GM23338 (cell line): ENCODE data around the gene ADGRE3. TPM values are rescaled to one million over a fixed set of nuclear protein-coding genes. Genes with fewer than 3 reads are reported as not detected.
A peak's percentile ranks its signal among the peaks of the same experiment; 100 is the strongest.

ENCODE experiments used
- ATAC-seq: fragments of 200-7000 bp; cut with Tn5 transposase; 3 replicates; pipeline ENCODE4 v1.9.1; 2020
- DNase-seq: peaks from one replicate; pipeline ENCODE4 v3.0.0-alpha.2; 2015; ENCODE audit warnings: low spot score
- H2AFZ ChIP-seq: fragments of 200-600 bp; sonication (generic); 2 replicates; pipeline ENCODE4 v1.8.0; 2016; ENCODE audit warnings: antibody characterized with exemption, mild to moderate bottlenecking, moderate library complexity
- H3F3A ChIP-seq: fragments of 200-600 bp; sonication (generic); replicated peaks from 2 replicates; pipeline ENCODE4 v1.8.0; 2017; ENCODE audit warnings: antibody characterized with exemption, mixed run types, low read depth
- H3K27ac ChIP-seq: fragments of 200-600 bp; sonication (generic); 2 replicates; pipeline ENCODE4 v1.6.1; 2016; ENCODE audit warnings: low read depth
- H3K27me3 ChIP-seq: fragments of 200-600 bp; sonication (generic); 2 replicates; pipeline ENCODE4 v1.8.0; 2016; ENCODE audit warnings: mild to moderate bottlenecking, mixed run types, moderate library complexity; ENCODE audit not compliant: insufficient read depth
- H3K36me3 ChIP-seq: fragments of 200-600 bp; sonication (generic); 2 replicates; pipeline ENCODE4 v1.8.0; 2016; ENCODE audit warnings: mild to moderate bottlenecking; ENCODE audit not compliant: insufficient read depth
- H3K4me1 ChIP-seq: fragments of 200-600 bp; sonication (generic); 2 replicates; pipeline ENCODE4 v1.8.0; 2016; ENCODE audit warnings: mild to moderate bottlenecking, moderate library complexity; ENCODE audit not compliant: insufficient read depth
- H3K4me2 ChIP-seq: fragments of 200-600 bp; sonication (generic); 2 replicates; pipeline ENCODE4 v1.7.1; 2017; ENCODE audit warnings: mixed run types
- H3K4me3 ChIP-seq: fragments of 200-600 bp; sonication (generic); 2 replicates; pipeline ENCODE4 v1.6.1; 2016; ENCODE audit warnings: mixed run types
- H3K79me2 ChIP-seq: fragments of 200-600 bp; sonication (generic); replicated peaks from 2 replicates; pipeline ENCODE4 v1.8.0; 2017; ENCODE audit warnings: mild to moderate bottlenecking; ENCODE audit not compliant: insufficient read depth
- H3K9me2 ChIP-seq: fragments of 200-600 bp; sonication (generic); 2 replicates; pipeline ENCODE4 v1.8.0; 2017; ENCODE audit not compliant: insufficient read depth
- H4K20me1 ChIP-seq: fragments of 200-600 bp; sonication (generic); replicated peaks from 2 replicates; pipeline ENCODE4 v1.8.0; 2017; ENCODE audit warnings: mild to moderate bottlenecking; ENCODE audit not compliant: insufficient read depth
- H3K27ac Mint-ChIP-seq: 2 replicates; pipeline ENCODE4 v1.8.0; 2020; ENCODE audit warnings: inconsistent platforms, mild to moderate bottlenecking, moderate library complexity, mixed read lengths
- H3K27me3 Mint-ChIP-seq: 3 replicates; pipeline ENCODE4 v1.8.0; 2022; ENCODE audit warnings: low read depth, mild to moderate bottlenecking, moderate library complexity, mixed read lengths, inconsistent platforms; ENCODE audit not compliant: insufficient read depth, poor library complexity
- H3K36me3 Mint-ChIP-seq: 3 replicates; pipeline ENCODE4 v1.8.0; 2021; ENCODE audit warnings: low read depth, mild to moderate bottlenecking, inconsistent platforms, moderate library complexity, mixed read lengths
- H3K4me1 Mint-ChIP-seq: 3 replicates; pipeline ENCODE4 v1.8.0; 2020; ENCODE audit warnings: mild to moderate bottlenecking, inconsistent platforms, mixed read lengths
- H3K4me3 Mint-ChIP-seq: 3 replicates; pipeline ENCODE4 v1.8.0; 2021; ENCODE audit warnings: moderate library complexity, mild to moderate bottlenecking, inconsistent platforms, mixed read lengths
- H3K9me3 Mint-ChIP-seq: 3 replicates; pipeline ENCODE4 v1.8.0; 2020; ENCODE audit warnings: moderate library complexity, mild to moderate bottlenecking, inconsistent platforms, mixed read lengths
- CREB1 ChIP-seq: fragments of 250-450 bp; sonication (Bioruptor Pico); IDR thresholded peaks from 2 replicates; pipeline ENCODE4 v1.5.0; 2020; ENCODE audit warnings: low read depth, mild to moderate bottlenecking, moderate library complexity
- EZH2phosphoT487 ChIP-seq: fragments of 200-600 bp; sonication (generic); IDR thresholded peaks from one replicate; pipeline ENCODE4 v1.8.1; 2018; ENCODE audit warnings: antibody characterized with exemption; ENCODE audit not compliant: unreplicated experiment
- NANOG ChIP-seq: IDR thresholded peaks from 2 replicates; pipeline ENCODE4 v1.6.1; 2016; ENCODE audit warnings: antibody characterized with exemption, borderline replicate concordance
- POLR2AphosphoS5 ChIP-seq: IDR thresholded peaks from 2 replicates; pipeline ENCODE4 v1.6.1; 2016; ENCODE audit warnings: antibody characterized with exemption, low read depth
- polyA plus RNA-seq: library from polyadenylated mRNA; unstranded; fragments of >200 nt; fragmentation: Nextera tagmentation; extraction: Ambion mirVana; gene quantifications from 2 replicates; pipeline ENCODE4 v1.2.1, GENCODE V29; 2016
- total RNA-seq: library from RNA; depleted of rRNA; stranded (reverse); fragments of >200 nt; shearing (Covaris generic); gene quantifications from 2 replicates; pipeline ENCODE4 v1.2.3, GENCODE V29; 2014
- TF ChIP-seq, protein P1 (sequence below): IDR thresholded peaks from one replicate; pipeline ENCODE4 v1.6.1; 2018; ENCODE audit warnings: antibody characterized with exemption; ENCODE audit not compliant: unreplicated experiment
- TF ChIP-seq, protein P2 (sequence below): IDR thresholded peaks from 2 replicates; pipeline ENCODE4 v1.6.1; 2016; ENCODE audit warnings: antibody characterized with exemption
- TF ChIP-seq, protein P3 (sequence below): fragments of 250-450 bp; sonication (Bioruptor Pico); IDR thresholded peaks from 2 replicates; pipeline ENCODE4 v1.5.0; 2020; ENCODE audit warnings: mild to moderate bottlenecking, moderate library complexity

Gene ADGRE3
- total and polyA plus RNA-seq, 2 experiments from 2014 or later = not detected

DNA sequence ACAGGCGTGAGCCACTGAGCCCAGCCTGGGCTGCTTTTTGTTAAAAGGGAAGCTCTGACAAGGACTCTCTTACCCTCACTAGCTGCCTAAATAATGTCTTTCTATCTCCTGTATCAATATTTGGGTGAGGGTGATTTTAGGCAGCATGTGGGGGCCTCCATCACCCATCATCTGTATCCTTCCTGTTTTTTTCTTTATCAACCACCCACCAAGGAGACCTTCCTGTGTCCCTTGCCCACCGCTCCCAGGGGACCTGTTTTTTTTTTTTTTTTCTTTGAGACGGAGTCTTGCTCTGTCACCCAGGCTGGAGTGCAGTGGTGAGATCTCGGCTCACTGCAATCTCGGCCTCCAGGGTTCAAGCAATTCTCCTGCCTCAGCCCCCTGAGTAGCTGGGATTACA lies 97.4 kb downstream of the ADGRE3 start:
- no peaks in the 10 kb centered on the region for H3K36me3 Mint-ChIP-seq
- TF ChIP-seq NANOG = no peak
- TF ChIP-seq, protein P1, sequence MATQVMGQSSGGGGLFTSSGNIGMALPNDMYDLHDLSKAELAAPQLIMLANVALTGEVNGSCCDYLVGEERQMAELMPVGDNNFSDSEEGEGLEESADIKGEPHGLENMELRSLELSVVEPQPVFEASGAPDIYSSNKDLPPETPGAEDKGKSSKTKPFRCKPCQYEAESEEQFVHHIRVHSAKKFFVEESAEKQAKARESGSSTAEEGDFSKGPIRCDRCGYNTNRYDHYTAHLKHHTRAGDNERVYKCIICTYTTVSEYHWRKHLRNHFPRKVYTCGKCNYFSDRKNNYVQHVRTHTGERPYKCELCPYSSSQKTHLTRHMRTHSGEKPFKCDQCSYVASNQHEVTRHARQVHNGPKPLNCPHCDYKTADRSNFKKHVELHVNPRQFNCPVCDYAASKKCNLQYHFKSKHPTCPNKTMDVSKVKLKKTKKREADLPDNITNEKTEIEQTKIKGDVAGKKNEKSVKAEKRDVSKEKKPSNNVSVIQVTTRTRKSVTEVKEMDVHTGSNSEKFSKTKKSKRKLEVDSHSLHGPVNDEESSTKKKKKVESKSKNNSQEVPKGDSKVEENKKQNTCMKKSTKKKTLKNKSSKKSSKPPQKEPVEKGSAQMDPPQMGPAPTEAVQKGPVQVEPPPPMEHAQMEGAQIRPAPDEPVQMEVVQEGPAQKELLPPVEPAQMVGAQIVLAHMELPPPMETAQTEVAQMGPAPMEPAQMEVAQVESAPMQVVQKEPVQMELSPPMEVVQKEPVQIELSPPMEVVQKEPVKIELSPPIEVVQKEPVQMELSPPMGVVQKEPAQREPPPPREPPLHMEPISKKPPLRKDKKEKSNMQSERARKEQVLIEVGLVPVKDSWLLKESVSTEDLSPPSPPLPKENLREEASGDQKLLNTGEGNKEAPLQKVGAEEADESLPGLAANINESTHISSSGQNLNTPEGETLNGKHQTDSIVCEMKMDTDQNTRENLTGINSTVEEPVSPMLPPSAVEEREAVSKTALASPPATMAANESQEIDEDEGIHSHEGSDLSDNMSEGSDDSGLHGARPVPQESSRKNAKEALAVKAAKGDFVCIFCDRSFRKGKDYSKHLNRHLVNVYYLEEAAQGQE = no peak
- H3K4me3 Mint-ChIP-seq = no peak overlapping the region

DNA sequence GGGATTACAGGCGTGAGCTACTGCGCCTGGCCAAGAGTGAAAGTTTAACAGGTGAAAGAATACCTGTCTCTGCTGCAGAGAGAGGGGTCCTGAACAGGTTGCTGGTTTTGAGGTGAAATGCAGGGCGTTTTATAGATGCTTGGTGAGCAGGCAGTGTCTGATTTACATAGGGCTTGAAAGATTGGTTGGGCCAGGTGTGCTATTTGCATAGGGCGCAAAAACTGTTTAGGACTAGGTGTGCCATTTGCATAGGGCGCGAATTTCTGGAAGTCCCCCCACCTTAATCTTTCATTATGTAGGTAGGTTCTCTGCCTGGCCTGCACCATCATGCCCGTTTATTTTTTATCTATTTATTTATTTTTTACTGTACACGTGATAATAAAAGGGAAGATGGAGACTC lies 98.3 kb downstream of the ADGRE3 start:
- ATAC-seq = no peak
- TF ChIP-seq POLR2AphosphoS5 (no peak), EZH2phosphoT487 (no peak), NANOG (no peak), CREB1 (CRISPR knock-in tag) (no peak)
- TF ChIP-seq, protein P2, sequence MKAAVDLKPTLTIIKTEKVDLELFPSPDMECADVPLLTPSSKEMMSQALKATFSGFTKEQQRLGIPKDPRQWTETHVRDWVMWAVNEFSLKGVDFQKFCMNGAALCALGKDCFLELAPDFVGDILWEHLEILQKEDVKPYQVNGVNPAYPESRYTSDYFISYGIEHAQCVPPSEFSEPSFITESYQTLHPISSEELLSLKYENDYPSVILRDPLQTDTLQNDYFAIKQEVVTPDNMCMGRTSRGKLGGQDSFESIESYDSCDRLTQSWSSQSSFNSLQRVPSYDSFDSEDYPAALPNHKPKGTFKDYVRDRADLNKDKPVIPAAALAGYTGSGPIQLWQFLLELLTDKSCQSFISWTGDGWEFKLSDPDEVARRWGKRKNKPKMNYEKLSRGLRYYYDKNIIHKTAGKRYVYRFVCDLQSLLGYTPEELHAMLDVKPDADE = no peak
- TF ChIP-seq, protein P3, sequence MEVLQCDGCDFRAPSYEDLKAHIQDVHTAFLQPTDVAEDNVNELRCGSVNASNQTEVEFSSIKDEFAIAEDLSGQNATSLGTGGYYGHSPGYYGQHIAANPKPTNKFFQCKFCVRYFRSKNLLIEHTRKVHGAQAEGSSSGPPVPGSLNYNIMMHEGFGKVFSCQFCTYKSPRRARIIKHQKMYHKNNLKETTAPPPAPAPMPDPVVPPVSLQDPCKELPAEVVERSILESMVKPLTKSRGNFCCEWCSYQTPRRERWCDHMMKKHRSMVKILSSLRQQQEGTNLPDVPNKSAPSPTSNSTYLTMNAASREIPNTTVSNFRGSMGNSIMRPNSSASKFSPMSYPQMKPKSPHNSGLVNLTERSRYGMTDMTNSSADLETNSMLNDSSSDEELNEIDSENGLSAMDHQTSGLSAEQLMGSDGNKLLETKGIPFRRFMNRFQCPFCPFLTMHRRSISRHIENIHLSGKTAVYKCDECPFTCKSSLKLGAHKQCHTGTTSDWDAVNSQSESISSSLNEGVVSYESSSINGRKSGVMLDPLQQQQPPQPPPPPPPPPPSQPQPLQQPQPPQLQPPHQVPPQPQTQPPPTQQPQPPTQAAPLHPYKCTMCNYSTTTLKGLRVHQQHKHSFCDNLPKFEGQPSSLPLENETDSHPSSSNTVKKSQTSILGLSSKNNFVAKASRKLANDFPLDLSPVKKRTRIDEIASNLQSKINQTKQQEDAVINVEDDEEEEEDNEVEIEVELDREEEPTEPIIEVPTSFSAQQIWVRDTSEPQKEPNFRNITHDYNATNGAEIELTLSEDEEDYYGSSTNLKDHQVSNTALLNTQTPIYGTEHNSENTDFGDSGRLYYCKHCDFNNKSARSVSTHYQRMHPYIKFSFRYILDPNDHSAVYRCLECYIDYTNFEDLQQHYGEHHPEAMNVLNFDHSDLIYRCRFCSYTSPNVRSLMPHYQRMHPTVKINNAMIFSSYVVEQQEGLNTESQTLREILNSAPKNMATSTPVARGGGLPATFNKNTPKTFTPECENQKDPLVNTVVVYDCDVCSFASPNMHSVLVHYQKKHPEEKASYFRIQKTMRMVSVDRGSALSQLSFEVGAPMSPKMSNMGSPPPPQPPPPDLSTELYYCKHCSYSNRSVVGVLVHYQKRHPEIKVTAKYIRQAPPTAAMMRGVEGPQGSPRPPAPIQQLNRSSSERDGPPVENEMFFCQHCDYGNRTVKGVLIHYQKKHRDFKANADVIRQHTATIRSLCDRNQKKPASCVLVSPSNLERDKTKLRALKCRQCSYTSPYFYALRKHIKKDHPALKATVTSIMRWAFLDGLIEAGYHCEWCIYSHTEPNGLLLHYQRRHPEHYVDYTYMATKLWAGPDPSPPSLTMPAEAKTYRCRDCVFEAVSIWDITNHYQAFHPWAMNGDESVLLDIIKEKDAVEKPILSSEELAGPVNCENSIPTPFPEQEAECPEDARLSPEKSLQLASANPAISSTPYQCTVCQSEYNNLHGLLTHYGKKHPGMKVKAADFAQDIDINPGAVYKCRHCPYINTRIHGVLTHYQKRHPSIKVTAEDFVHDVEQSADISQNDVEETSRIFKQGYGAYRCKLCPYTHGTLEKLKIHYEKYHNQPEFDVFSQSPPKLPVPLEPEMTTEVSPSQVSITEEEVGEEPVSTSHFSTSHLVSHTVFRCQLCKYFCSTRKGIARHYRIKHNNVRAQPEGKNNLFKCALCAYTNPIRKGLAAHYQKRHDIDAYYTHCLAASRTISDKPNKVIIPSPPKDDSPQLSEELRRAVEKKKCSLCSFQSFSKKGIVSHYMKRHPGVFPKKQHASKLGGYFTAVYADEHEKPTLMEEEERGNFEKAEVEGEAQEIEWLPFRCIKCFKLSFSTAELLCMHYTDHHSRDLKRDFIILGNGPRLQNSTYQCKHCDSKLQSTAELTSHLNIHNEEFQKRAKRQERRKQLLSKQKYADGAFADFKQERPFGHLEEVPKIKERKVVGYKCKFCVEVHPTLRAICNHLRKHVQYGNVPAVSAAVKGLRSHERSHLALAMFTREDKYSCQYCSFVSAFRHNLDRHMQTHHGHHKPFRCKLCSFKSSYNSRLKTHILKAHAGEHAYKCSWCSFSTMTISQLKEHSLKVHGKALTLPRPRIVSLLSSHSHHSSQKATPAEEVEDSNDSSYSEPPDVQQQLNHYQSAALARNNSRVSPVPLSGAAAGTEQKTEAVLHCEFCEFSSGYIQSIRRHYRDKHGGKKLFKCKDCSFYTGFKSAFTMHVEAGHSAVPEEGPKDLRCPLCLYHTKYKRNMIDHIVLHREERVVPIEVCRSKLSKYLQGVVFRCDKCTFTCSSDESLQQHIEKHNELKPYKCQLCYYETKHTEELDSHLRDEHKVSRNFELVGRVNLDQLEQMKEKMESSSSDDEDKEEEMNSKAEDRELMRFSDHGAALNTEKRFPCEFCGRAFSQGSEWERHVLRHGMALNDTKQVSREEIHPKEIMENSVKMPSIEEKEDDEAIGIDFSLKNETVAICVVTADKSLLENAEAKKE (CRISPR knock-in tag) = no peak
- TF ChIP-seq, protein P1 = no peak

More for the DNA sequence above, 97.4 kb downstream of the ADGRE3 start:
- Histone ChIP-seq H3K36me3 (no peaks in the 10 kb centered on the region), H3K4me2 (no peak overlapping the region), H3F3A (no peaks in the 10 kb centered on the region), H3K27ac (no peak overlapping the region), H3K4me1 (no peaks in the 10 kb centered on the region), H3K9me2 (no peaks in the 10 kb centered on the region), H3K27me3 (no peaks in the 10 kb centered on the region), H3K4me3 (no peak overlapping the region), H2AFZ (peak overlapping the region; percentile 78), H4K20me1 (no peaks in the 10 kb centered on the region), H3K79me2 (no peaks in the 10 kb centered on the region)
- ATAC-seq (no peak), DNase-seq (no peak)
- Mint-ChIP-seq H3K4me1 (0 out of 3 replicates have a peak, but pooled peaks cover 3% of the 10 kb centered on the region), H3K9me3 (peaks cover 21% of the 10 kb centered on the region), H3K27me3 (peaks cover 7% of the 10 kb centered on the region), H3K27ac (no peak overlapping the region)

More for the DNA sequence above, 98.3 kb downstream of the ADGRE3 start:
- no peak for DNase-seq
- Mint-ChIP-seq H3K27me3 (peaks cover 7% of the 10 kb centered on the region), H3K9me3 (peaks cover 15% of the 10 kb centered on the region), H3K4me1 (peaks cover 3% of the 10 kb centered on the region; the same call in 1 of the 3 replicates), H3K36me3 (no peaks in the 10 kb centered on the region), H3K4me3 (no peak overlapping the region), H3K27ac (no peak overlapping the region)
- H4K20me1 ChIP-seq = no peaks in the 10 kb centered on the region
- no peak overlapping the region for H2AFZ ChIP-seq
- no peaks in the 10 kb centered on the region for H3K9me2 ChIP-seq
- no peak overlapping the region for H3K4me3 ChIP-seq
- H3K4me2 ChIP-seq = no peak overlapping the region
- H3F3A ChIP-seq = 0 out of 2 replicates have a peak, but pooled peaks cover 3% of the 10 kb centered on the region
- H3K36me3 ChIP-seq = no peaks in the 10 kb centered on the region
- no peaks in the 10 kb centered on the region for H3K27me3 ChIP-seq
- H3K4me1 ChIP-seq = no peaks in the 10 kb centered on the region
- H3K79me2 ChIP-seq = peaks cover under 1% of the 10 kb centered on the region; the same call in 1 of the 2 replicates
- H3K27ac ChIP-seq = no peak overlapping the region
